K562 (cell line): ENCODE results near the gene PRF1. TPM values are rescaled to one million over a fixed set of nuclear protein-coding genes. Genes with fewer than 3 reads are reported as not detected.

Experiments used
- ARHGAP35 ChIP-seq: fragments of 450-650 bp; IDR thresholded peaks from 2 replicates; pipeline ENCODE4 v1.6.1; 2018; ENCODE audit not compliant: partially characterized antibody
- CBX2 ChIP-seq: fragments of 200-600 bp; sonication (generic); IDR thresholded peaks from one replicate; pipeline ENCODE4 v1.6.1; 2012; ENCODE audit warnings: mild to moderate bottlenecking, low read length, inconsistent platforms; ENCODE audit not compliant: insufficient read depth, poor library complexity, severe bottlenecking
- FUS ChIP-seq: fragments of 200-400 bp; formaldehyde crosslinking; optimal IDR thresholded peaks from 2 replicates; pipeline ENCODE3; 2017; ENCODE audit warnings: low read depth, low read length
- GATAD2B ChIP-seq: fragments of 450-650 bp; IDR thresholded peaks from 2 replicates; pipeline ENCODE4 v1.6.1; 2017; ENCODE audit warnings: mild to moderate bottlenecking, borderline replicate concordance
- KLF16 ChIP-seq: IDR thresholded peaks from 2 replicates; pipeline ENCODE4 v1.6.1; 2016; ENCODE audit warnings: antibody characterized with exemption
- NR3C1 ChIP-seq: sonication (generic); formaldehyde crosslinking; IDR thresholded peaks from 2 replicates; pipeline ENCODE4 v1.8.1; 2022; ENCODE audit warnings: missing genetic modification reagents
- PML ChIP-seq: IDR thresholded peaks from 2 replicates; pipeline ENCODE4 v1.6.1; 2012; ENCODE audit warnings: low read length, inconsistent platforms
- POLR2A ChIP-seq: fragments of 450-650 bp; conservative IDR thresholded peaks from 2 replicates; pipeline ENCODE4 v1.6.1; 2016
- POLR2B ChIP-seq: fragments of 450-650 bp; IDR thresholded peaks from 2 replicates; pipeline ENCODE4 v1.6.1; 2018; ENCODE audit warnings: low read depth; ENCODE audit not compliant: partially characterized antibody
- RHOXF2B ChIP-seq: fragments of 250-450 bp; sonication (Bioruptor Pico); conservative IDR thresholded peaks from 2 replicates; pipeline ENCODE4 v1.5.1; 2021
- SIN3A ChIP-seq, 2 experiments: fragments of 150-350 bp in 1 of 2; IDR thresholded peaks; 2 replicates each; pipeline ENCODE4 v1.6.1; 2011 to 2016; ENCODE audit warnings: borderline replicate concordance in 2 of 2, low read depth in 2 of 2, low read length in 2 of 2, mild to moderate bottlenecking in 2 of 2, moderate library complexity in 2 of 2; ENCODE audit not compliant: control insufficient read depth in 1 of 2
- SP1 ChIP-seq: sonication (generic); formaldehyde crosslinking; IDR thresholded peaks from 2 replicates; pipeline ENCODE4 v1.8.1; 2022; ENCODE audit warnings: mild to moderate bottlenecking, missing genetic modification reagents
- YY1 ChIP-seq, 3 experiments: IDR thresholded peaks; 2 replicates each; pipeline ENCODE4 v1.6.1; 2011; ENCODE audit warnings: low read length in 2 of 3, mild to moderate bottlenecking in 2 of 3, moderate library complexity in 2 of 3, borderline replicate concordance in 1 of 3, control low read depth in 1 of 3, low read depth in 1 of 3; ENCODE audit not compliant: insufficient read depth in 3 of 3, insufficient replicate concordance in 2 of 3, control insufficient read depth in 1 of 3, insufficient read length in 1 of 3; ENCODE audit errors: extremely low read depth in 1 of 3
- ZNF583 ChIP-seq: fragments of 250-450 bp; sonication (Bioruptor Pico); IDR thresholded peaks from 2 replicates; pipeline ENCODE4 v1.4.0; 2020
- ZZZ3 ChIP-seq: fragments of 450-650 bp; IDR thresholded peaks from 2 replicates; pipeline ENCODE4 v1.6.1; 2016; ENCODE audit warnings: antibody characterized with exemption, mild to moderate bottlenecking, moderate library complexity
- polyA plus RNA-seq, 8 experiments: library from polyadenylated mRNA; depleted of rRNA in 4 of 8; stranded (reverse) in 5 of 8; unstranded in 3 of 8; fragments of >200 nt; fragmentation: Nextera tagmentation in 2 of 8; fragmentation: Illumina TruSeq in 1 of 8; extraction: Ambion mirVana in 2 of 8; extraction: Trizol in 1 of 8; gene quantifications; 2 replicates each; pipeline versions ENCODE4 v1.2.1 to v1.2.3, GENCODE V29; 2011 to 2014; ENCODE audit warnings: inconsistent platforms in 1 of 8, missing spikeins in 1 of 8
- total RNA-seq, 7 experiments: library from RNA; depleted of rRNA in 6 of 7; stranded (reverse); fragments of >200 nt in 6 of 7; fragmentation: Illumina TruSeq in 2 of 7; extraction: Trizol in 2 of 7; gene quantifications; 2 replicates each; pipeline versions ENCODE4 v1.2.1 to v1.2.3, GENCODE V29; 2011 to 2021; ENCODE audit warnings: low replicate concordance in 1 of 7
- TF ChIP-seq, protein P1 (sequence below): fragments of 450-650 bp; formaldehyde crosslinking; IDR thresholded peaks from 2 replicates; pipeline ENCODE4 v1.4.0; 2022; ENCODE audit warnings: missing genetic modification characterization
- TF ChIP-seq, protein P2 (sequence below): fragments of 250-450 bp; sonication (Bioruptor Pico); IDR thresholded peaks from 2 replicates; pipeline ENCODE4 v1.8.0; 2022; ENCODE audit warnings: inconsistent platforms
- TF ChIP-seq, protein P3 (sequence below): sonication (generic); formaldehyde crosslinking; IDR thresholded peaks from 2 replicates; pipeline ENCODE4 v1.4.0; 2020; ENCODE audit warnings: mild to moderate bottlenecking, missing genetic modification reagents
- TF ChIP-seq, protein P4 (sequence below): sonication (generic); formaldehyde crosslinking; IDR thresholded peaks from 2 replicates; pipeline ENCODE4 v1.8.0; 2022; ENCODE audit warnings: missing genetic modification reagents, mild to moderate bottlenecking, moderate library complexity, borderline replicate concordance
- TF ChIP-seq, protein P5 (sequence below): sonication (generic); formaldehyde crosslinking; IDR thresholded peaks from 2 replicates; pipeline ENCODE4 v1.8.1; 2023; ENCODE audit warnings: mild to moderate bottlenecking, missing genetic modification reagents, moderate library complexity

PRF1 gene
- total and polyA plus RNA-seq, 9 of the 15 experiments (the other 6 are each of a cell fraction or from before 2014, with no cell fraction given), result 3.8 to 8.6 (median 6.3) TPM

DNA sequence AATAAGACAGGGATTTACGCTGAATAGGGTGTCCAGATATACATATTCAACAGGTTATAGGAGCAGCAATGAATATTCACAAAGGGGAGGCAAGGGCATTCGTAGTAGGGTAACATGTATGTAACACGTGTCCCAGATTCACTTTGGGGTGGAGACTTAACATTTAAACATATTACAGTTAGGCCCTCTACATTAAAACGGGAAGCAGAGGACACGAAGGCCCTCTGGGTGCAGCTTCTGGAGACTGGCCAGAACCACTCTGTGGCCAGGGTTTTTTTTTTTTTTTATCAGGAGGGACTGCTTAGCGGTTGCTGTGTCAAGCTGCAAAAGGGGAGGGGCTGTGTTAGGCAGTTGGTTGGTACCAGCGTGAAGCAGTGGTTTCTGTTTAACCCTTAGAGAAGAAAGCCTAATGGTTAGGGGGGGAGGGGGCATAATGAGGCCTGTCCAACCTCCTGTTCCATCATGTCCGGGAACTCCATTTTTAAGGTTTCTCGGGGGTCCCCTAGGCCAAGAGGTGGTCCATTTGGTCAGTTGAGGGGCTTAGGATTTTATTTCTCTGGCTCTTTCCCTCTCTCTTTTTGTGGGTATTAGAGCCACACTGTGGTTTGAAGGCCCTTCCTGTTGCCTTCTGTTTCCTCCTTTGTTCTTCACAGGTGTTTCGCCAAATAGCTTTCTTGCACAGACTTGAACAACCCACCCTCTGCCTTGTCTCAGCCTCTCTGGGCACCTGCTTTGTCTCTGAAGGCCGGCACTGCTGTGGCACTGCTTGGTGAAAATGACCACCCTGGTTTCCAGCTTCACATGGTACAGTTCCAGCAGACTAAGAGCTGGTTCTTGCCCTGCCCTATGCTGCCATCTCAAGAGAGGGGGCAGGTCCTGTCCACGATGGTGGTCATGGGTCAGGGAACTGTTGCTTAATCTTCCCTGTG is 26.4 kb downstream of the PRF1 start (continued):
- TF ChIP-seq NR3C1 (CRISPR knock-in tag), result no peak
- no peak for TF ChIP-seq SP1 (CRISPR knock-in tag)
- TF ChIP-seq, protein P1, sequence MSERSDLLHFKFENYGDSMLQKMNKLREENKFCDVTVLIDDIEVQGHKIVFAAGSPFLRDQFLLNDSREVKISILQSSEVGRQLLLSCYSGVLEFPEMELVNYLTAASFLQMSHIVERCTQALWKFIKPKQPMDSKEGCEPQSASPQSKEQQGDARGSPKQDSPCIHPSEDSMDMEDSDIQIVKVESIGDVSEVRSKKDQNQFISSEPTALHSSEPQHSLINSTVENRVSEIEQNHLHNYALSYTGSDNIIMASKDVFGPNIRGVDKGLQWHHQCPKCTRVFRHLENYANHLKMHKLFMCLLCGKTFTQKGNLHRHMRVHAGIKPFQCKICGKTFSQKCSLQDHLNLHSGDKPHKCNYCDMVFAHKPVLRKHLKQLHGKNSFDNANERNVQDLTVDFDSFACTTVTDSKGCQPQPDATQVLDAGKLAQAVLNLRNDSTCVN (CRISPR knock-in tag), result no peak
- peak; percentile 33; the same call in 1 of the 2 replicates for TF ChIP-seq KLF16
- TF ChIP-seq YY1 (IDR thresholded peaks at IDR 0.05; ENCODE audit: borderline replicate concordance in 1 of 3, control insufficient read depth in 1 of 3, extremely low read depth in 1 of 3, insufficient read depth in 3 of 3, insufficient read length in 1 of 3, insufficient replicate concordance in 2 of 3, low read depth in 1 of 3, low read length in 2 of 3), result peak in 1 of 3 experiments; percentile 17
- TF ChIP-seq GATAD2B, result no peak
- no peak for TF ChIP-seq ARHGAP35
- 0 out of 4 replicates have a peak, but pooled peaks of 1 of the 2 experiments have one; percentile 18 for TF ChIP-seq SIN3A (IDR thresholded peaks at IDR 0.05; ENCODE audit: borderline replicate concordance in 2 of 2, control insufficient read depth in 1 of 2, low read depth in 2 of 2, low read length in 2 of 2)
- TF ChIP-seq, protein P2, sequence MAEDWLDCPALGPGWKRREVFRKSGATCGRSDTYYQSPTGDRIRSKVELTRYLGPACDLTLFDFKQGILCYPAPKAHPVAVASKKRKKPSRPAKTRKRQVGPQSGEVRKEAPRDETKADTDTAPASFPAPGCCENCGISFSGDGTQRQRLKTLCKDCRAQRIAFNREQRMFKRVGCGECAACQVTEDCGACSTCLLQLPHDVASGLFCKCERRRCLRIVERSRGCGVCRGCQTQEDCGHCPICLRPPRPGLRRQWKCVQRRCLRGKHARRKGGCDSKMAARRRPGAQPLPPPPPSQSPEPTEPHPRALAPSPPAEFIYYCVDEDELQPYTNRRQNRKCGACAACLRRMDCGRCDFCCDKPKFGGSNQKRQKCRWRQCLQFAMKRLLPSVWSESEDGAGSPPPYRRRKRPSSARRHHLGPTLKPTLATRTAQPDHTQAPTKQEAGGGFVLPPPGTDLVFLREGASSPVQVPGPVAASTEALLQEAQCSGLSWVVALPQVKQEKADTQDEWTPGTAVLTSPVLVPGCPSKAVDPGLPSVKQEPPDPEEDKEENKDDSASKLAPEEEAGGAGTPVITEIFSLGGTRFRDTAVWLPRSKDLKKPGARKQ (CRISPR knock-in tag), result no peak
- TF ChIP-seq RHOXF2B (CRISPR knock-in tag), result no peak
- TF ChIP-seq, protein P3, sequence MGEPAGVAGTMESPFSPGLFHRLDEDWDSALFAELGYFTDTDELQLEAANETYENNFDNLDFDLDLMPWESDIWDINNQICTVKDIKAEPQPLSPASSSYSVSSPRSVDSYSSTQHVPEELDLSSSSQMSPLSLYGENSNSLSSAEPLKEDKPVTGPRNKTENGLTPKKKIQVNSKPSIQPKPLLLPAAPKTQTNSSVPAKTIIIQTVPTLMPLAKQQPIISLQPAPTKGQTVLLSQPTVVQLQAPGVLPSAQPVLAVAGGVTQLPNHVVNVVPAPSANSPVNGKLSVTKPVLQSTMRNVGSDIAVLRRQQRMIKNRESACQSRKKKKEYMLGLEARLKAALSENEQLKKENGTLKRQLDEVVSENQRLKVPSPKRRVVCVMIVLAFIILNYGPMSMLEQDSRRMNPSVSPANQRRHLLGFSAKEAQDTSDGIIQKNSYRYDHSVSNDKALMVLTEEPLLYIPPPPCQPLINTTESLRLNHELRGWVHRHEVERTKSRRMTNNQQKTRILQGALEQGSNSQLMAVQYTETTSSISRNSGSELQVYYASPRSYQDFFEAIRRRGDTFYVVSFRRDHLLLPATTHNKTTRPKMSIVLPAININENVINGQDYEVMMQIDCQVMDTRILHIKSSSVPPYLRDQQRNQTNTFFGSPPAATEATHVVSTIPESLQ (CRISPR knock-in tag), result no peak
- no peak for TF ChIP-seq POLR2A
- TF ChIP-seq, protein P4, sequence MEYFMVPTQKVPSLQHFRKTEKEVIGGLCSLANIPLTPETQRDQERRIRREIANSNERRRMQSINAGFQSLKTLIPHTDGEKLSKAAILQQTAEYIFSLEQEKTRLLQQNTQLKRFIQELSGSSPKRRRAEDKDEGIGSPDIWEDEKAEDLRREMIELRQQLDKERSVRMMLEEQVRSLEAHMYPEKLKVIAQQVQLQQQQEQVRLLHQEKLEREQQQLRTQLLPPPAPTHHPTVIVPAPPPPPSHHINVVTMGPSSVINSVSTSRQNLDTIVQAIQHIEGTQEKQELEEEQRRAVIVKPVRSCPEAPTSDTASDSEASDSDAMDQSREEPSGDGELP (CRISPR knock-in tag), result peak; percentile 30; the same call in 1 of the 2 replicates
- no peak for TF ChIP-seq ZZZ3
- TF ChIP-seq ZNF583 (CRISPR knock-in tag), result peak; percentile 85
- TF ChIP-seq PML, result 0 out of 2 replicates have a peak, but pooled peaks have one; percentile 29
- TF ChIP-seq POLR2B, result no peak
- TF ChIP-seq FUS, result no peak
- TF ChIP-seq, protein P5, sequence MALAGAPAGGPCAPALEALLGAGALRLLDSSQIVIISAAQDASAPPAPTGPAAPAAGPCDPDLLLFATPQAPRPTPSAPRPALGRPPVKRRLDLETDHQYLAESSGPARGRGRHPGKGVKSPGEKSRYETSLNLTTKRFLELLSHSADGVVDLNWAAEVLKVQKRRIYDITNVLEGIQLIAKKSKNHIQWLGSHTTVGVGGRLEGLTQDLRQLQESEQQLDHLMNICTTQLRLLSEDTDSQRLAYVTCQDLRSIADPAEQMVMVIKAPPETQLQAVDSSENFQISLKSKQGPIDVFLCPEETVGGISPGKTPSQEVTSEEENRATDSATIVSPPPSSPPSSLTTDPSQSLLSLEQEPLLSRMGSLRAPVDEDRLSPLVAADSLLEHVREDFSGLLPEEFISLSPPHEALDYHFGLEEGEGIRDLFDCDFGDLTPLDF (CRISPR knock-in tag), result no peak
- no peak for TF ChIP-seq CBX2
